H1 (cell line): Measurements from ENCODE around the gene RASL10B. TPM values are rescaled to one million over a fixed set of nuclear protein-coding genes. Genes with fewer than 3 reads are reported as not detected.

Source experiments
- ATF3 ChIP-seq: IDR thresholded peaks from 2 replicates; pipeline ENCODE4 v1.6.1; 2011; ENCODE audit warnings: low read depth, mild to moderate bottlenecking, low read length; ENCODE audit not compliant: insufficient read depth
- BACH1 ChIP-seq: IDR thresholded peaks from 2 replicates; pipeline ENCODE4 v1.6.1; 2012; ENCODE audit warnings: low read length, improper control_type of control experiment
- CBX5 ChIP-seq: fragments of 300-800, 300-1000 bp; sonication (generic); IDR thresholded peaks from 2 replicates; pipeline ENCODE4 v1.7.1; 2016; ENCODE audit warnings: antibody characterized with exemption, low read length, low read depth
- MAFK ChIP-seq: IDR thresholded peaks from 2 replicates; pipeline ENCODE4 v1.6.1; 2012; ENCODE audit warnings: low read depth, mild to moderate bottlenecking, improper control_type of control experiment, low read length
- MAX ChIP-seq: IDR thresholded peaks from 2 replicates; pipeline ENCODE4 v1.6.1; 2012; ENCODE audit warnings: inconsistent platforms
- PHF8 ChIP-seq: fragments of 200-600 bp; sonication (generic); conservative IDR thresholded peaks from 2 replicates; pipeline ENCODE4 v1.7.1; 2012; ENCODE audit warnings: low read depth, mild to moderate bottlenecking, inconsistent platforms, low read length, moderate library complexity
- TBP ChIP-seq: IDR thresholded peaks from 2 replicates; pipeline ENCODE4 v1.6.1; 2011; ENCODE audit warnings: low read depth, low read length, improper control_type of control experiment
- polyA plus RNA-seq, 7 experiments: library from polyadenylated mRNA; depleted of rRNA in 3 of 7; stranded (reverse) in 5 of 7; unstranded in 2 of 7; fragments of >200 nt in 5 of 7; fragments of 200-250 nt in 2 of 7; gene quantifications; 1 replicate in 5 of 7; 2 replicates in 1 of 7; 4 replicates in 1 of 7; pipeline versions ENCODE4 v1.2.1 to v1.2.3, GENCODE V29; 2011 to 2013; ENCODE audit warnings: missing spikeins in 2 of 7, mixed read lengths in 2 of 7
- total RNA-seq: library from RNA; stranded (reverse); fragmentation: NEBNext Ultra II Directional; extraction: Animal tissue kit (Norgen Biotek cat#: 25700); gene quantifications from 2 replicates; pipeline ENCODE4 v1.2.1, GENCODE V29; 2021

Gene RASL10B
- total and polyA plus RNA-seq, 2 of the 8 experiments (the other 6 are each of a cell fraction or from before 2014, with no cell fraction given): 17.5 to 22.8 TPM

GRCh38 chr17:35730400-35731005, 936 bp upstream of the RASL10B start (continued):
- TF ChIP-seq CBX5 (no peak), MAX (no peak), MAFK (no peak), BACH1 (no peak), ATF3 (no peak), PHF8 (no peak), TBP (no peak)
